ENCODE results near the gene PTPRT. TPM values are rescaled to one million over a fixed set of nuclear protein-coding genes. Genes with fewer than 3 reads are reported as not detected.

PTPRT gene
- total and polyA plus RNA-seq, 2 of the 13 experiments (the other 11 are each of a cell fraction or from before 2014, with no cell fraction given), result under 0.01 to 0.09 TPM

- Histone ChIP-seq H2AFZ (ENCODE audit: low read length) (no peak overlapping the region), H4K20me1 (ENCODE audit: insufficient read depth, low read length) (no peaks in the 10 kb centered on the region), H3K79me2 (ENCODE audit: insufficient read depth, low read length) (no peaks in the 10 kb centered on the region), H3K27ac (ENCODE audit: extremely low read length, insufficient read depth, low read length) (no peak overlapping the region), H3K4me1 (ENCODE audit: insufficient read depth, low read length) (no peaks in the 10 kb centered on the region), H3K27me3 (ENCODE audit: control insufficient read depth in 1 of 2, insufficient read depth in 2 of 2, low read length in 2 of 2) (no peaks in the 10 kb centered on the region), H3K4me2 (ENCODE audit: low read depth, low read length) (no peak overlapping the region), H3K36me3 (replicated peaks in 1 of 2; ENCODE audit: control insufficient read depth in 1 of 2, insufficient read depth in 2 of 2, low read length in 2 of 2) (no peaks in the 10 kb centered on the region), H3K9ac (ENCODE audit: insufficient read depth, low read depth, low read length) (no peak overlapping the region), H3K9me3 (ENCODE audit: low read length) (no peaks in the 10 kb centered on the region), H3K4me3 (replicated peaks in 1 of 3; ENCODE audit: insufficient read depth in 1 of 3, low read depth in 2 of 3, low read length in 3 of 3) (no peak overlapping the region)
- intact Hi-C loops (cut with micrococcal nuclease; ENCODE audit: unreplicated experiment) (no loop called here), in situ Hi-C loops (cut with HindIII; ENCODE audit: extremely low pct_ligation_motif_present, low pct_unique_long_range_greater_than_20kb) (no loop called here)
- no peak for TF ChIP-seq SRSF4 (IDR thresholded peaks at IDR 0.05; ENCODE audit: low read depth, low read length, poor library complexity, severe bottlenecking)
- no peak for TF ChIP-seq SOX6 (IDR thresholded peaks at IDR 0.05)
- no peak for TF ChIP-seq SOX6 (CRISPR knock-in tag; IDR thresholded peaks at IDR 0.05)
- TF ChIP-seq XBP1 (CRISPR knock-in tag; IDR thresholded peaks at IDR 0.05), result no peak
- no peak for TF ChIP-seq MEF2D (CRISPR knock-in tag; IDR thresholded peaks at IDR 0.05)
- TF ChIP-seq RFXAP (CRISPR knock-in tag; IDR thresholded peaks at IDR 0.05; ENCODE audit: borderline replicate concordance), result no peak
- TF ChIP-seq THAP7 (CRISPR knock-in tag; IDR thresholded peaks at IDR 0.05), result no peak
- TF ChIP-seq PAX8 (CRISPR knock-in tag; IDR thresholded peaks at IDR 0.05; ENCODE audit: borderline replicate concordance), result no peak
- TF ChIP-seq ZNF263 (CRISPR knock-in tag; IDR thresholded peaks at IDR 0.05), result peak; percentile 92
- TF ChIP-seq ZNF296 (CRISPR knock-in tag; conservative IDR thresholded peaks at IDR 0.05), result no peak
- peak; percentile 69; the same call in 1 of the 2 replicates for TF ChIP-seq ZBTB33 (CRISPR knock-in tag; IDR thresholded peaks at IDR 0.05)
- TF ChIP-seq ZNF616 (CRISPR knock-in tag; IDR thresholded peaks at IDR 0.05; ENCODE audit: low read depth), result no peak
- no TSS peak for BruUV-seq (replicated peaks)
- DNase-seq (ENCODE audit: low spot score) (no peak), FAIRE-seq (no peak), ATAC-seq (peak; percentile 84)
- ChIA-PET CTCF (ENCODE audit: low intra/inter-chr PET ratio, low total read pairs) (no interaction called here), POLR2A (no interaction called here)
- 30% methylated on average over 5 of the region's 5 CpGs for WGBS (ENCODE audit: low lambda C conversion rate)
Observed at GRCh38 chr20:43102394-43102793, 87.3 kb downstream of the PTPRT start.
